Posterior vena cava (tissue), 2 donors: ENCODE results near the gene ABCF1. TPM values are rescaled to one million over a fixed set of nuclear protein-coding genes. Genes with fewer than 3 reads are reported as not detected.
A peak's percentile ranks its signal among the peaks of the same experiment; 100 is the strongest.

Source experiments
- DNase-seq: peaks from one replicate; pipeline ENCODE4 v3.0.0-alpha.2; 2020; ENCODE audit warnings: low spot score
- intact Hi-C, 2 donors: fragments of 100-400 bp; cut with DNase I; formaldehyde crosslinking; loops; one replicate each; pipeline versions ENCODE4 v1.14.1 to v1.14.2; 2022 to 2023
- total RNA-seq, 2 donors: library from RNA; stranded (reverse); fragmentation: NEBNext Ultra II Directional; extraction: Animal tissue kit (Norgen Biotek cat#: 25700); gene quantifications; one replicate each; pipeline ENCODE4 v1.2.1, GENCODE V29; 2021
- donor health status: DM: yes; HTN: yes; CAD: no.
- donor health status: DM: yes; HTN: yes; CAD: no.

ABCF1 gene
- total RNA-seq, 2 donors from 2014 or later = 39.4 to 42.3 TPM

DNA sequence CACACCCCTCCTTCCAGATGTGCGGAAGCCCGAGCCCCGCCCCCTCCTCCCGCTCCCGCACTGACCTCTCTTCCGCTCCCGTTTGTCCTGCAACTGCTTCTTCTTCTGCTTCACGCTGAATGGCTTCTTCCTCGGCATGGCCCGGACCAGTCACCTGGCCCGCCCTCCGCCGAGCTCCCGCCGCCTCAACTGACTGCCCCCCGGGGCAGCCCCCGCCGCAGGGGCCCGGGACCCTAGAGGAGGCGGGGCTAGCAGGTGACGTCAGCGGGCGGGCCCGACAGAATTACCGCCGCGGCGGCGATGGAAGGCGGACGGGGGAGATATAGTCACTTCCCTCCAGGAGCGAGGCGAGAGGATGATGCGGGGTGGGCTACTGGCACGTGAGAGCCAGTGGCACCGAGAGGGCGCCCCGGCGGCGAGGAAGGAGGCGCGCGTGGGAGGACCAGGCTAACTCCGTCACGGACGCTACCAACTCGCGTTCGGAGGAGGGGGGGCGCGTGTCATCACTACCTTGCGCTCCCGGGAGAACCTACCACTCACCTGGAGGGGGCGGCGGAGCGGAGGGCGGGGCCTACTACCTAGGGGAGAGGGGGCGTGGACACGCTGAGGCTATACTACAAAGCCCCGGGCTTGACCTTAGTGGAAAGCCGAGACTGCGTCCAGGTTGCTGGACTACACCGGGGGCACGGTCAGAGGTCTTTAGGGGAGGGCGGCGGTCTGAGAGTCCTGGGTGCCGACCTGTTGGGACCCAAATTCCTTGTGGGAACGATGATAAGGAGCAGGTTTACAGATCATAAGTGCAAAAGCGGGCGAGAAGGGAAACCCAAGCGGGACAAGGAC is 15.0 kb upstream of the ABCF1 start, which contains the start of gene GNL1:
TSS of gene GNL1 (minus strand) at position 424 of the 840 bp plus-strand sequence. CDS start at position 138, 286 bp downstream.
- peak; percentile 98 for DNase-seq
- intact Hi-C loops = no loop called here

- DNase-seq = peak; percentile 97
- intact Hi-C loops = no loop called here
Observed at GRCh38 chr6:30556906-30557682, 14.1 kb upstream of the ABCF1 start, which contains the start of gene PRR3. PRR3 (plus strand) TSS chr6:30557295; CDS start chr6:30557345, 50 bp downstream.

GRCh38 chr6:30557683-30557981 is 13.6 kb upstream of the ABCF1 start:
- intact Hi-C loops = no loop called here
- DNase-seq = no peak

DNA sequence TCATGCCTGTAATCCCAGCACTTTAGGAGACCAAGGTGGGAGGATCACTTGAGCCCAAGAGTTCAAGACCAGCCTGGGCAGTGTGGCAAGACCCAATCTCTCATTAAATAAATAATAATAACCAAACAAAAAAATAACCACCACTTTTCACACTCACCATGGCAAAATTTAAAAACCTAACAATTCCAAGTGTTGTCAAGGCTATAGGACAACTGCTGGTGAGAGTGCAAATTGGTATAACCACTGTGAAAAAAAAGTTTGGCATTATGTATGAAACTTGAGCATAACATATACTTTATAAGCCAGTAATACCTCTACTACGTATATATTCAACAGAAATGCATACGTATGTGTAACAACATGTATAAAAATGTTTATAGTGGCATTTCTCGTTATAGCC is 10.3 kb upstream of the ABCF1 start:
- intact Hi-C loops = no loop called here
- no peak for DNase-seq

GRCh38 chr6:30562470-30563425 is 8.5 kb upstream of the ABCF1 start:
- intact Hi-C loops = no loop called here
- DNase-seq = no peak

GRCh38 chr6:30564114-30564513 is 7.1 kb upstream of the ABCF1 start:
- intact Hi-C loops = no loop called here

DNA sequence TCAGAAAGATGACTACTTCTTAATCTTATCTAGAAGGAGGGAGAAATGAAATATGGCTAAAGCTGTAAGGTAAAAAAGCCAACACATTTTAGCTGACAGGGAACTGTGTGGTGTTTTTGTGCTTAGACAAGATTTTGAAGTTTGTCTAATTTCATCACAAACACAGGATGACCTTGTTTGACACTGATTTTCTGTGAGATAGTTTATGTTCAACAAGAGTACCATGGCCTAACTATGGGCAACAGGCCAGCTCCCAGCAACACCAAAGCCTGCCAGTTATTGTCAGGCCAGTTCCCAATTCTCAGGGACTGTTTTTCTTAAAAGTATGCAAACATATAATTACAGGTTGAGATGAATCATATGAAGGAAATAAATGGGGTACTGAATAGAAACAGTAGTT is 5.5 kb upstream of the ABCF1 start:
- no peak for DNase-seq
- intact Hi-C loops = no loop called here

More at GRCh38 chr6:30564114-30564513, 7.1 kb upstream of the ABCF1 start:
- DNase-seq = no peak

- intact Hi-C loops = no loop called here
- DNase-seq = no peak
Observed at GRCh38 chr6:30568245-30568644, 3.0 kb upstream of the ABCF1 start.

DNA sequence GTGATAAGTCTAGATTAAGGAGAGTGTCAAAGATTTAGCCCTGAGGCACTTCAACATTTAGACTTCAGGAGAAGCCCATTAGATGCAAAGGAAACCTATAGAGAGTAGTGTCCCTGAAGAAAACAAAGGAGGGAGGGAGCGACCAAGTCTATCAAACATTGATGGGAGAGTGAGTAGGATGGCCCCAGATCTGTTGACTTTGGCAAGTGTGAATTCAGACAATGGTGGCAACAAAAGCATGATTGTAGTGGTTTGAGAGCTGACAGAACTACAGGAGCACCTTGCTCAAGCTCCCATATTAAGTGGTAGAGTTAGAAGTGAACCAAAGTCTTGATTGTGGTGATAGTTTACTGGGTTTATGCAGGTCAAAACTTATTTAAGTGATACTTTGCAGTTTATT is 979 bp upstream of the ABCF1 start:
- intact Hi-C loops = loop anchor here in 1 of 2 donors (5.0 kb wide), 1 partner anchor 37 kb away; no protein-coding TSS in a partner anchor
- no peak for DNase-seq

DNA sequence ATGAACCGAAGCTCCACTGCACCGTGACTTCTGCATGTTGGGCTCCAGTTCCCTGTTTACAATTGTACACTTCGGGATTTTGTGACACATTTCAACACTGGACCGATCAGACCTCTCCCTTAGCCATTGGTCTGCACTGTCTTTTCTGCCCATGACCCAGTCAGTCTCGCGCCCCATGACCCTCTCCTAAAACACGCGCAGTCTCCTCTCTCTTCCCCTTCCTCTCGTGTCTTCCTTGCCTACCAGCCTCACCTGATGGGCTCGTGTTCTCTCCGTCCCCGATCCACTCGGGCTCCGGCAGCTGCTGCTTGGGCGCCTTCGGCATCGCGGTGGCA is 535 bp upstream of the ABCF1 start:
- intact Hi-C loops = loop anchor here in 1 of 2 donors (5.0 kb wide), 1 partner anchor 37 kb away; no protein-coding TSS in a partner anchor
- no peak for DNase-seq

DNA sequence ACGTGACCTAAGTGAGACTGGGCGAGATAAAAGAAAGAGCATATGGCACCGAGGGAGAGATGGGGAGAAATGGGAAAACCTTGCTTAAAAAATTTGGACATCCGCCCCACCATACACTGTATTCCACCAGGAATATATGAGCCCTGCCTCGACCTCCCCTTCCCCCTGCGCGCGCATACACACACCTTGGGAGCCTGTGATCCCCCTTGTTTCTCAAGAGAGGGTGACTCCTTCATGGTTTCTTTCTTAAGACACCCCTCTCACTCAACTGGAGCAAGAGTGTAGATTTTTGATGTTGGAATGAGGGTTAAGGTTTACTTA is 480 bp downstream of the ABCF1 start:
- intact Hi-C loops = loop anchor here in 1 of 2 donors (5.0 kb wide), 1 partner anchor 36 kb away; no protein-coding TSS in a partner anchor
- no peak for DNase-seq

GRCh38 chr6:30572148-30572547 is 906 bp downstream of the ABCF1 start:
- intact Hi-C loops = loop anchor here in 1 of 2 donors (5.0 kb wide), 1 partner anchor 35 kb away; no protein-coding TSS in a partner anchor
- no peak for DNase-seq

GRCh38 chr6:30573113-30573512 is 1.9 kb downstream of the ABCF1 start:
- no peak for DNase-seq
- intact Hi-C loops = loop anchor here in 1 of 2 donors (5.0 kb wide), 1 partner anchor 34 kb away; no protein-coding TSS in a partner anchor

DNA sequence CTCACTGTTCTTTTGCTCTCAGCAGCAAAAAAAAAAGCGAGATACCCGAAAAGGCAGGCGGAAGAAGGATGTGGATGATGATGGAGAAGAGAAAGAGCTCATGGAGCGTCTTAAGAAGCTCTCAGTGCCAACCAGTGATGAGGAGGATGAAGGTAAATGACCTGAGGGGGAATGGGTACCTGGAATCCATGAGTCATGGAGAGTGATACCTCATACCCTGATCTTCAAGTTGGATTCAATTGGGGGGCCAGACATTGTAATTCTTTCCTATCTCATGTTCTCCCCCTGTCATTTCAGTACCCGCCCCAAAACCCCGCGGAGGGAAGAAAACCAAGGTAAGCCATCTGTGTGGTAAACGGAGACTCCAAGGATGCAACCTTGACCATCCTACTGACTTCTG is 6.8 kb downstream of the ABCF1 start:
- DNase-seq = no peak

DNA sequence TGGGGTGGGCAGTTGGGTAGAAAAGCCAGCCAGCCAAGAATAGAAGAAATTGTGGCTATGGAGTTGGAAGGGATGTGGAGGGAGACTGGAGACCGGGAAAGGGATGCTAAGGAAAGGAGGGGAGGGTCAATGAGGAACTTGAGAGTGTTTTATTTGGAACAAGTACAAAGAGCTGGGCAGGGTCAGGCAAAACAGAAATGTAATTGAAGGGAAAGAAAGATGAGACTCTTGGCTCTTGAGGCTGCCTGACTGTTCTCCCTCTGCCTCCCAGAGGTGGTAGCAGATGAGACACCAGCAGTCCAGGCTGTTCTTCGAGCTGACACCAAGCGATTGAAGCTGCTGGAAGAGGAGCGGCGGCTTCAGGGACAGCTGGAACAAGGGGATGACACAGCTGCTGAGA is 12.7 kb downstream of the ABCF1 start:
- intact Hi-C loops = no loop called here

More for the DNA sequence above, 6.8 kb downstream of the ABCF1 start:
- intact Hi-C loops = no loop called here

GRCh38 chr6:30589754-30590358 is 18.6 kb downstream of the ABCF1 start:
- DNase-seq = peak; percentile 79
- intact Hi-C loops = no loop called here

More for the DNA sequence above, 12.7 kb downstream of the ABCF1 start:
- no peak for DNase-seq

- peak; percentile 56 for DNase-seq
- intact Hi-C loops = no loop called here
Observed at GRCh38 chr6:30590509-30590908, 19.3 kb downstream of the ABCF1 start.

DNA sequence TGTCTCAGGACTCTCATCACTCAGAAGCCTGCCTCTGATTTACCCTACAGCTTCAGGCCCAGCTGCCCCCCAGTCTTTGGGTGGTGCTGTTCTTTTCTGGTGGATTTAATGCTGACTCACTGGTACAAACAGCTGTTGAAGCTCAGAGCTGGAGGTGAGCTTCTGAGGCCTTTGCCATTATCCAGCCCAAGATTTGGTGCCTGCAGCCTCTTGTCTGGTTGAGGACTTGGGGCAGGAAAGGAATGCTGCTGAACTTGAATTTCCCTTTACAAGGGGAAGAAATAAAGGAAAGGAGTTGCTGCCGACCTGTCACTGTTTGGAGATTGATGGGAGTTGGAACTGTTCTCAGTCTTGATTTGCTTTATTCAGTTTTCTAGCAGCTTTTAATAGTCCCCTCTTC is 19.8 kb downstream of the ABCF1 start:
- intact Hi-C loops = no loop called here
- peak; percentile 10 for DNase-seq

GRCh38 chr6:30592287-30592686 is 21.0 kb downstream of the ABCF1 start:
- intact Hi-C loops = no loop called here
- no peak for DNase-seq
